GM12878 (cell line): Measurements from ENCODE around the gene TCERG1L. TPM values are rescaled to one million over a fixed set of nuclear protein-coding genes. Genes with fewer than 3 reads are reported as not detected.

ENCODE experiments used
- ATAC-seq: fragments of 200-7000 bp; cut with Tn5 transposase; 3 replicates; pipeline ENCODE4 v1.9.1; 2020; ENCODE audit warnings: mild to moderate bottlenecking, moderate library complexity
- BruUV-seq: library from RNA; stranded (reverse); fragments of 400-500 nt; replicated peaks from 2 replicates; lab custom pipeline; 2021; lab: Mats Ljungman, UMichigan
- CTCF ChIA-PET: fragments of 300-600 bp; sonication (Branson Sonifier 250); formaldehyde crosslinking; extraction: SDS; loops from one replicate; lab custom pipeline; 2021; ENCODE audit warnings: inconsistent platforms; lab: Yijun Ruan, JAX
- POLR2A ChIA-PET: fragments of 350-600 bp; formaldehyde crosslinking; extraction: SDS; loops from one replicate; lab custom pipeline; 2021; ENCODE audit warnings: inconsistent platforms; lab: Charles Lee
- RAD21 ChIA-PET: fragments of 300-600 bp; sonication (Branson Sonifier 250); formaldehyde crosslinking; loops from one replicate; lab custom pipeline; 2023; ENCODE audit warnings: antibody characterized with exemption; ENCODE audit not compliant: unreplicated experiment; lab: Charles Lee
- SMC1A ChIA-PET: fragments of 300-600 bp; sonication (Branson Sonifier 250); formaldehyde crosslinking; loops from one replicate; lab custom pipeline; 2023; ENCODE audit not compliant: unreplicated experiment, uncharacterized antibody; lab: Charles Lee
- DNase-seq: peaks from one replicate; pipeline ENCODE4 v3.0.0-alpha.2; 2011; ENCODE audit warnings: low read depth, low spot score
- FAIRE-seq: peaks from 3 replicates; lab custom pipeline; 2011; peaks lifted over from hg19 to GRCh38; lab: Jason Lieb, UNC
- H2AFZ ChIP-seq: 2 replicates; pipeline ENCODE4 v1.6.0; 2011; ENCODE audit warnings: low read depth, low read length, control low read depth; ENCODE audit not compliant: control insufficient read depth
- H3K27ac ChIP-seq: 2 replicates; pipeline ENCODE4 v1.5.1; 2011; ENCODE audit warnings: control low read depth; ENCODE audit not compliant: control insufficient read depth, insufficient read depth
- H3K27me3 ChIP-seq, 2 experiments: replicated peaks in 1 of 2; 2 replicates each; pipeline versions ENCODE4 v1.6.0 to v1.6.1; 2011; ENCODE audit warnings: low read length in 1 of 2; ENCODE audit not compliant: control insufficient read depth in 2 of 2, insufficient read depth in 2 of 2
- H3K36me3 ChIP-seq, 2 experiments: 2 replicates each; pipeline ENCODE4 v1.5.1; 2011; ENCODE audit warnings: low read length in 1 of 2; ENCODE audit not compliant: control insufficient read depth in 2 of 2, insufficient read depth in 2 of 2
- H3K4me1 ChIP-seq: 2 replicates; pipeline ENCODE4 v1.6.1; 2011; ENCODE audit warnings: mild to moderate bottlenecking, low read length, moderate library complexity, mixed read lengths; ENCODE audit not compliant: control insufficient read depth, insufficient read depth
- H3K4me2 ChIP-seq: 2 replicates; pipeline ENCODE4 v1.6.0; 2011; ENCODE audit warnings: control low read depth; ENCODE audit not compliant: control insufficient read depth, insufficient read depth
- H3K4me3 ChIP-seq: fragments of 200-600 bp; sonication (generic); 2 replicates; pipeline ENCODE4 v1.5.1; 2016
- H3K79me2 ChIP-seq: 2 replicates; pipeline ENCODE4 v1.6.0; 2011; ENCODE audit warnings: low read length; ENCODE audit not compliant: control insufficient read depth, insufficient read depth
- H3K9ac ChIP-seq: 2 replicates; pipeline ENCODE4 v1.8.0; 2011; ENCODE audit warnings: low read length, control low read depth, mixed read lengths; ENCODE audit not compliant: control insufficient read depth, insufficient read depth
- H3K9me3 ChIP-seq: replicated peaks from 3 replicates; pipeline ENCODE4 v1.5.1; 2011; ENCODE audit warnings: mild to moderate bottlenecking, low read length; ENCODE audit not compliant: control insufficient read depth, insufficient read depth
- H4K20me1 ChIP-seq: 2 replicates; pipeline ENCODE4 v1.6.0; 2011; ENCODE audit not compliant: control insufficient read depth, insufficient read depth
- CTCF ChIP-seq, 3 experiments: IDR thresholded peaks in 2 of 3; conservative IDR thresholded peaks in 1 of 3; 2 replicates each; pipeline ENCODE4 v1.5.1; 2011; ENCODE audit warnings: low read depth in 3 of 3, low read length in 3 of 3, mild to moderate bottlenecking in 3 of 3, control low read depth in 2 of 3, moderate library complexity in 2 of 3, inconsistent platforms in 1 of 3, mixed read lengths in 1 of 3; ENCODE audit not compliant: control insufficient read depth in 2 of 3, insufficient read depth in 1 of 3; ENCODE audit errors: extremely low read depth in 1 of 3
- EP300 ChIP-seq, 2 experiments: fragments of 150-350 bp in 1 of 2; IDR thresholded peaks; 2 replicates each; pipeline ENCODE4 v1.6.1; 2011 to 2012; ENCODE audit warnings: low read depth in 2 of 2, low read length in 2 of 2, borderline replicate concordance in 1 of 2, improper control_type of control experiment in 1 of 2, inconsistent platforms in 1 of 2; ENCODE audit not compliant: control insufficient read depth in 1 of 2
- IRF4 ChIP-seq: IDR thresholded peaks from 2 replicates; pipeline ENCODE4 v1.6.1; 2011; ENCODE audit warnings: low read depth, low read length
- RBBP5 ChIP-seq: fragments of 200-600 bp; sonication (generic); conservative IDR thresholded peaks from 2 replicates; pipeline ENCODE4 v1.6.1; 2016
- SMC3 ChIP-seq: IDR thresholded peaks from 2 replicates; pipeline ENCODE4 v1.6.1; 2011; ENCODE audit warnings: low read length, improper control_type of control experiment, borderline replicate concordance
- SP1 ChIP-seq: IDR thresholded peaks from one replicate; pipeline ENCODE4 v1.6.1; 2011; ENCODE audit warnings: low read depth, low read length
- USF1 ChIP-seq: IDR thresholded peaks from 2 replicates; pipeline ENCODE4 v1.6.1; 2011; ENCODE audit warnings: borderline replicate concordance, low read depth, mild to moderate bottlenecking, moderate library complexity, mixed read lengths, low read length; ENCODE audit not compliant: insufficient read depth; ENCODE audit errors: extremely low read length
- WGBS: methylation state at CpG from one replicate; pipeline ENCODE4 v1.1.6; 2016; ENCODE audit warnings: low lambda C conversion rate; ENCODE audit not compliant: insufficient replicate concordance, insufficient coverage; ENCODE audit errors: missing lambda C conversion rate; 5-methylcytosine and 5-hydroxymethylcytosine counted together
- in situ Hi-C: fragments of 300-500 bp; cut with MboI; formaldehyde crosslinking; loops from 9 replicates; pipeline ENCODE4 v1.14.3; 2018; ENCODE audit warnings: mixed read lengths
- intact Hi-C: fragments of 100-400 bp; cut with micrococcal nuclease; formaldehyde crosslinking; loops from one replicate; pipeline ENCODE4 v1.14.2; 2022; ENCODE audit not compliant: unreplicated experiment
- polyA plus RNA-seq, 11 experiments: library from polyadenylated mRNA; depleted of rRNA in 4 of 11; unstranded in 6 of 11; stranded (reverse) in 5 of 11; fragments of >200 nt; fragmentation: Nextera tagmentation in 4 of 11; fragmentation: Illumina TruSeq in 1 of 11; extraction: Ambion mirVana in 4 of 11; extraction: Trizol in 1 of 11; gene quantifications; 1 replicate in 1 of 11; 2 replicates in 10 of 11; pipeline versions ENCODE4 v1.2.1 to v1.2.3, GENCODE V29; 2011 to 2016; ENCODE audit warnings: inconsistent platforms in 2 of 11, missing spikeins in 2 of 11, low read depth in 1 of 11
- total RNA-seq, 4 experiments: library from RNA; depleted of rRNA in 3 of 4; stranded (reverse); fragments of >200 nt in 3 of 4; fragmentation: Illumina TruSeq in 1 of 4; extraction: Trizol in 1 of 4; gene quantifications; 2 replicates each; pipeline versions ENCODE4 v1.2.1 to v1.2.3, GENCODE V29; 2013 to 2021

The TCERG1L gene
- total and polyA plus RNA-seq, 10 of the 15 experiments (the other 5 are each of a cell fraction or from before 2014, with no cell fraction given) = not detected

- DNase-seq (no peak), FAIRE-seq (no peak), ATAC-seq (no peak)
- Histone ChIP-seq H3K36me3 (no peaks in the 10 kb centered on the region), H3K79me2 (no peaks in the 10 kb centered on the region), H3K27me3 (no peaks in the 10 kb centered on the region), H3K4me1 (no peaks in the 10 kb centered on the region), H3K27ac (no peak overlapping the region), H3K9me3 (no peaks in the 10 kb centered on the region; the same call in 2 of the 3 replicates), H4K20me1 (no peaks in the 10 kb centered on the region), H2AFZ (no peak overlapping the region), H3K4me2 (no peak overlapping the region), H3K9ac (no peak overlapping the region), H3K4me3 (no peak overlapping the region)
- in situ Hi-C loops (no loop called here), intact Hi-C loops (no loop called here)
- RAD21 ChIA-PET = no interaction called here
- BruUV-seq = no TSS peak
- TF ChIP-seq USF1 (no peak), SMC3 (no peak), RBBP5 (no peak), SP1 (no peak), IRF4 (no peak), CTCF (IDR thresholded peaks at IDR 0.05 in 2 of 3, conservative IDR thresholded peaks at IDR 0.05 in 1 of 3; ENCODE audit: control insufficient read depth in 2 of 3, extremely low read depth in 1 of 3, insufficient read depth in 1 of 3, low read depth in 3 of 3, low read length in 3 of 3) (no peak), EP300 (IDR thresholded peaks at IDR 0.05; ENCODE audit: borderline replicate concordance in 1 of 2, control insufficient read depth in 1 of 2, low read depth in 2 of 2, low read length in 2 of 2) (no peak)
- SMC1A ChIA-PET = no interaction called here
- CTCF ChIA-PET = no interaction called here
- WGBS = 28% methylated on average over 9 of the region's 9 CpGs
- POLR2A ChIA-PET = no interaction called here
Measured at GRCh38 chr10:131116991-131117375, 194.5 kb downstream of the TCERG1L start.
